Liver (tissue), 9 donors: ENCODE data around the gene EMD. TPM values are rescaled to one million over a fixed set of nuclear protein-coding genes. Genes with fewer than 3 reads are reported as not detected.

Experiments used
- DNase-seq: peaks from one replicate; pipeline ENCODE4 v3.0.0-alpha.2; 2017; ENCODE audit warnings: low spot score
- H3K27ac ChIP-seq, 2 donors: one replicate each; pipeline ENCODE4 v1.7.0; 2013; ENCODE audit warnings: inconsistent platforms in 2 of 2, low read length in 2 of 2, control low read depth in 1 of 2, low read depth in 1 of 2, mild to moderate bottlenecking in 1 of 2
- H3K27me3 ChIP-seq, 4 donors: one replicate each; pipeline versions ENCODE4 v1.6.1 to v1.7.0; 2013; ENCODE audit warnings: low read length in 3 of 4, inconsistent platforms in 1 of 4, mild to moderate bottlenecking in 1 of 4, moderate library complexity in 1 of 4; ENCODE audit not compliant: control insufficient read depth in 4 of 4, insufficient read depth in 4 of 4
- H3K36me3 ChIP-seq, 4 donors: one replicate each; pipeline versions ENCODE4 v1.6.1 to v1.7.0; 2013; ENCODE audit warnings: low read length in 3 of 4, mild to moderate bottlenecking in 3 of 4, low read depth in 1 of 4, moderate library complexity in 1 of 4; ENCODE audit not compliant: control insufficient read depth in 4 of 4, insufficient read depth in 3 of 4
- H3K4me1 ChIP-seq, 4 donors: one replicate each; pipeline versions ENCODE4 v1.6.1 to v1.7.0; 2013; ENCODE audit warnings: low read length in 3 of 4, mild to moderate bottlenecking in 3 of 4, moderate library complexity in 1 of 4; ENCODE audit not compliant: control insufficient read depth in 4 of 4, insufficient read depth in 4 of 4
- H3K4me3 ChIP-seq, 3 donors: one replicate each; pipeline versions ENCODE4 v1.6.1 to v1.7.0; 2013; ENCODE audit warnings: low read length in 3 of 3, control low read depth in 1 of 3, low read depth in 1 of 3, mild to moderate bottlenecking in 1 of 3
- H3K9ac ChIP-seq, 2 donors: one replicate each; pipeline ENCODE4 v1.7.0; 2013; ENCODE audit warnings: low read length in 2 of 2, mild to moderate bottlenecking in 2 of 2, moderate library complexity in 2 of 2, control low read depth in 1 of 2, low read depth in 1 of 2
- H3K9me3 ChIP-seq, 4 donors: one replicate each; pipeline versions ENCODE4 v1.6.1 to v1.7.0; 2013; ENCODE audit warnings: low read length in 3 of 4; ENCODE audit not compliant: control insufficient read depth in 4 of 4
- CTCF ChIP-seq: fragments of 150-350 bp; IDR thresholded peaks from 2 replicates; pipeline ENCODE4 v1.5.1; 2017; ENCODE audit warnings: improper control_type of control experiment, low read depth, low read length; ENCODE audit not compliant: missing input control
- FOXA1 ChIP-seq: IDR thresholded peaks from 2 replicates; pipeline ENCODE4 v1.6.1; 2016; ENCODE audit warnings: antibody characterized with exemption
- FOXA2 ChIP-seq: IDR thresholded peaks from 2 replicates; pipeline ENCODE4 v1.6.1; 2016; ENCODE audit warnings: antibody characterized with exemption
- GABPA ChIP-seq, 2 donors: IDR thresholded peaks in 1 of 2; conservative IDR thresholded peaks in 1 of 2; 2 replicates each; pipeline ENCODE4 v1.6.1; 2016; ENCODE audit warnings: antibody characterized with exemption in 2 of 2, mild to moderate bottlenecking in 1 of 2, moderate library complexity in 1 of 2
- HNF4A ChIP-seq, 2 donors: conservative IDR thresholded peaks; 2 replicates each; pipeline ENCODE4 v1.6.1; 2016; ENCODE audit warnings: antibody characterized with exemption in 2 of 2, mild to moderate bottlenecking in 2 of 2
- HNF4G ChIP-seq: IDR thresholded peaks from 2 replicates; pipeline ENCODE4 v1.6.1; 2016; ENCODE audit warnings: antibody characterized with exemption
- JUND ChIP-seq, 2 donors: IDR thresholded peaks; 2 replicates each; pipeline ENCODE4 v1.6.1; 2016; ENCODE audit warnings: antibody characterized with exemption in 2 of 2
- MAX ChIP-seq: IDR thresholded peaks from 2 replicates; pipeline ENCODE4 v1.6.1; 2016; ENCODE audit warnings: antibody characterized with exemption
- NR2F2 ChIP-seq: IDR thresholded peaks from 2 replicates; pipeline ENCODE4 v1.6.1; 2016; ENCODE audit warnings: antibody characterized with exemption
- RAD21 ChIP-seq, 2 donors: IDR thresholded peaks; 2 replicates each; pipeline ENCODE4 v1.6.1; 2016; ENCODE audit warnings: antibody characterized with exemption in 2 of 2, mild to moderate bottlenecking in 2 of 2
- RXRA ChIP-seq, 2 donors: IDR thresholded peaks; 2 replicates each; pipeline ENCODE4 v1.6.1; 2017 to 2018; ENCODE audit warnings: antibody characterized with exemption in 2 of 2, mild to moderate bottlenecking in 1 of 2
- TAF1 ChIP-seq: conservative IDR thresholded peaks from 2 replicates; pipeline ENCODE4 v1.6.1; 2016; ENCODE audit warnings: antibody characterized with exemption, mild to moderate bottlenecking
- YY1 ChIP-seq: IDR thresholded peaks from 2 replicates; pipeline ENCODE4 v1.6.1; 2016; ENCODE audit warnings: antibody characterized with exemption, mild to moderate bottlenecking
- ZBTB33 ChIP-seq: IDR thresholded peaks from 2 replicates; pipeline ENCODE4 v1.6.1; 2016; ENCODE audit warnings: antibody characterized with exemption
- WGBS: extraction: QIAGEN DNeasy Blood & Tissue Kit; methylation state at CpG from one replicate; pipeline ENCODE4 v1.1.7; 2013; 5-methylcytosine and 5-hydroxymethylcytosine counted together
- polyA plus RNA-seq, 2 donors: library from polyadenylated mRNA; stranded (reverse) in 1 of 2; unstranded in 1 of 2; fragments of 200-250 nt in 1 of 2; fragments of >200 nt in 1 of 2; fragmentation: Nextera tagmentation in 1 of 2; extraction: Ambion mirVana in 1 of 2; gene quantifications; one replicate each; pipeline versions ENCODE4 v1.2.1 to v1.2.3, GENCODE V29; 2013 to 2015
- total RNA-seq, 2 donors: library from RNA; depleted of rRNA; stranded (reverse); fragments of >200 nt; gene quantifications; one replicate each; pipeline ENCODE4 v1.2.3, GENCODE V29; 2014
- TF ChIP-seq, protein P1 (sequence below): IDR thresholded peaks from 2 replicates; pipeline ENCODE4 v1.6.1; 2016; ENCODE audit warnings: antibody characterized with exemption, mild to moderate bottlenecking
- donor health status: healthy.
- donor health status: healthy.
- donor health status: healthy.
- donor health status: healthy.
- donor health status: healthy.

EMD gene
- total and polyA plus RNA-seq, 4 donors: 11.6 to 38.0 (median 17.0) TPM

DNA sequence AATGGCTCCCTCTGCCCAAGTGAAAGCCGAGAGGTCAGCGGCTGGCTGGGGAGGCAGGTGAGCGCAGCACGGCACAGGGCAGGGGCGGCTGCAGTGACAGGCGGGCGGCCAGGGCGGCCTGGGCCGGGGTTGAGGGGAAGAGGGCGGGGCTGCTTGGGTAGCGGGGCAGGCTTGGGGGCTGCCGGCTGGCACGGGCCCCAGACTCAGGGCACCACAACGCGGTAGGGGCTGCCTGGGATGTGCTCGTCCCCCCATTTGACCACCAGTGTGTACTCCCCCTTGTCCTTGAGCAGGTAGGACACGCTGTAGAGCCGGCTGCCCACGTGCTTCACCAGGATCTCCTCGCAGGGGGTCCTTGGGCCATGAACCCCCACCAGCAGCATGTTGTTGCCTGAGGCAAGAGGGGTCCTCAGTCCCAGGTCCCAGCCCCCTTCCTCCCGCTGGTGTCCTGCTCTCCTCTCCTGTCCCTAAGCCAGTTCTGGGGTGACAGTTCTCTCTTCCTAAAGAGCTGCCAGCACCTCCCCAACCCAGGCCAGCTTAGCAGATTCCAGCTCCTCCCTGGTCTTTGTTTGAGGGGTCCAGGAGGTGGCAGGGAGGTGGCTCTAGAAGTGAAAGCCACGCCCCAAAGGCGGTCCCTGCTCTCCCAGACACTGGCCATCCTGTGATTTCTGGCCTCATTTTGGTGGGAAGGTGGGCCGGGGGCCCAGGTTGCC, 30.3 kb upstream of the EMD start:
- no peak for DNase-seq
- peaks cover 0 to 14% (median 4%) of the 10 kb centered on the region in 4 donors for H3K4me1 ChIP-seq
- 95% methylated on average over 24 of the region's 24 CpGs for WGBS

More for the DNA sequence above, 30.3 kb upstream of the EMD start:
- H3K4me3 ChIP-seq: no peak overlapping the region
- no peak overlapping the region for H3K27ac ChIP-seq
- no peaks in the 10 kb centered on the region for H3K9me3 ChIP-seq
- TF ChIP-seq ZBTB33 (no peak), HNF4G (no peak), JUND (IDR thresholded peaks at IDR 0.05) (no peak), TAF1 (no peak), NR2F2 (no peak), GABPA (IDR thresholded peaks at IDR 0.05 in 1 of 2, conservative IDR thresholded peaks at IDR 0.05 in 1 of 2) (no peak), HNF4A (conservative IDR thresholded peaks at IDR 0.05) (no peak), RAD21 (IDR thresholded peaks at IDR 0.05) (no peak), FOXA2 (no peak), YY1 (no peak), FOXA1 (no peak), CTCF (no peak), MAX (no peak), RXRA (IDR thresholded peaks at IDR 0.05) (no peak)
- TF ChIP-seq, protein P1, sequence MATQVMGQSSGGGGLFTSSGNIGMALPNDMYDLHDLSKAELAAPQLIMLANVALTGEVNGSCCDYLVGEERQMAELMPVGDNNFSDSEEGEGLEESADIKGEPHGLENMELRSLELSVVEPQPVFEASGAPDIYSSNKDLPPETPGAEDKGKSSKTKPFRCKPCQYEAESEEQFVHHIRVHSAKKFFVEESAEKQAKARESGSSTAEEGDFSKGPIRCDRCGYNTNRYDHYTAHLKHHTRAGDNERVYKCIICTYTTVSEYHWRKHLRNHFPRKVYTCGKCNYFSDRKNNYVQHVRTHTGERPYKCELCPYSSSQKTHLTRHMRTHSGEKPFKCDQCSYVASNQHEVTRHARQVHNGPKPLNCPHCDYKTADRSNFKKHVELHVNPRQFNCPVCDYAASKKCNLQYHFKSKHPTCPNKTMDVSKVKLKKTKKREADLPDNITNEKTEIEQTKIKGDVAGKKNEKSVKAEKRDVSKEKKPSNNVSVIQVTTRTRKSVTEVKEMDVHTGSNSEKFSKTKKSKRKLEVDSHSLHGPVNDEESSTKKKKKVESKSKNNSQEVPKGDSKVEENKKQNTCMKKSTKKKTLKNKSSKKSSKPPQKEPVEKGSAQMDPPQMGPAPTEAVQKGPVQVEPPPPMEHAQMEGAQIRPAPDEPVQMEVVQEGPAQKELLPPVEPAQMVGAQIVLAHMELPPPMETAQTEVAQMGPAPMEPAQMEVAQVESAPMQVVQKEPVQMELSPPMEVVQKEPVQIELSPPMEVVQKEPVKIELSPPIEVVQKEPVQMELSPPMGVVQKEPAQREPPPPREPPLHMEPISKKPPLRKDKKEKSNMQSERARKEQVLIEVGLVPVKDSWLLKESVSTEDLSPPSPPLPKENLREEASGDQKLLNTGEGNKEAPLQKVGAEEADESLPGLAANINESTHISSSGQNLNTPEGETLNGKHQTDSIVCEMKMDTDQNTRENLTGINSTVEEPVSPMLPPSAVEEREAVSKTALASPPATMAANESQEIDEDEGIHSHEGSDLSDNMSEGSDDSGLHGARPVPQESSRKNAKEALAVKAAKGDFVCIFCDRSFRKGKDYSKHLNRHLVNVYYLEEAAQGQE: no peak
- H3K36me3 ChIP-seq: peaks cover 0 to 5% (median 5%) of the 10 kb centered on the region in 4 donors
- no peaks in the 10 kb centered on the region for H3K27me3 ChIP-seq
- H3K9ac ChIP-seq: no peak overlapping the region
